Omental fat pad (tissue), 4 donors: ENCODE measurements around the gene CST11. TPM values are rescaled to one million over a fixed set of nuclear protein-coding genes. Genes with fewer than 3 reads are reported as not detected.

Experiments
- ATAC-seq: fragments of 150-250 bp; one replicate; pipeline ENCODE4 v1.9.1; 2016; ENCODE audit warnings: mild to moderate bottlenecking, moderate library complexity; ENCODE audit not compliant: low FRiP score
- DNase-seq: peaks from one replicate; pipeline ENCODE4 v3.0.0-alpha.2; 2019; ENCODE audit warnings: low spot score
- total RNA-seq, 4 donors: library from RNA; depleted of rRNA; stranded (reverse); fragments of >200 nt; gene quantifications; one replicate each; pipeline ENCODE4 v1.1.0, GENCODE V29; 2016
- TF ChIP-seq, protein P1 (sequence below), 3 donors: fragments of 450-650 bp; IDR thresholded peaks; one replicate each; pipeline ENCODE4 v1.5.1; 2016 to 2017; ENCODE audit warnings: antibody characterized with exemption in 3 of 3, mild to moderate bottlenecking in 3 of 3, moderate library complexity in 2 of 3

The CST11 gene, protein sequence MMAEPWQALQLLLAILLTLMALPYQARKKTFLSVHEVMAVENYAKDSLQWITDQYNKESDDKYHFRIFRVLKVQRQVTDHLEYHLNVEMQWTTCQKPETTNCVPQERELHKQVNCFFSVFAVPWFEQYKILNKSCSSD
- total RNA-seq: not detected

DNA sequence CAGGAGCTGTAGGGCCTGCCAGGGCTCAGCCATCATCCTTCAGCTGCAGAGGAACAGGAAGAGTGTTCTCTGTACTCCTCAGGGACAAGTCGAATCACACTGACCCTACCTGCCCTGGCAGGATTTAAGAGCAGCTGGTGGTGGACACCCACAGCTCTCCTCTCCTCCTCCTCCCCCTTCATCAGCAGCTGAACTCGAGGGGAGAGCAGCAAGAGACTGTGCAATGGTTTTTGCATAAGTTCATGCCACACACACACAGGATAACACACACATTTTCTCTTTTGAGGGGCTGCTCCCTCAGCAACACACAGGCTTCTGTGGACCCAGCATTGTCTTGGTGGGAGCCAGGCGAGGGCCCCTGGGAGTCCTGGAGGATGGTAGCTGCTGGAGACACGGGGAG lies at the start of gene CST11:
Gene CST11 (minus strand): TSS at position 101 of the 400 bp plus-strand sequence. CDS start 65 bp downstream, at position 36.
- ATAC-seq (no peak), DNase-seq (no peak)
- TF ChIP-seq, protein P1, sequence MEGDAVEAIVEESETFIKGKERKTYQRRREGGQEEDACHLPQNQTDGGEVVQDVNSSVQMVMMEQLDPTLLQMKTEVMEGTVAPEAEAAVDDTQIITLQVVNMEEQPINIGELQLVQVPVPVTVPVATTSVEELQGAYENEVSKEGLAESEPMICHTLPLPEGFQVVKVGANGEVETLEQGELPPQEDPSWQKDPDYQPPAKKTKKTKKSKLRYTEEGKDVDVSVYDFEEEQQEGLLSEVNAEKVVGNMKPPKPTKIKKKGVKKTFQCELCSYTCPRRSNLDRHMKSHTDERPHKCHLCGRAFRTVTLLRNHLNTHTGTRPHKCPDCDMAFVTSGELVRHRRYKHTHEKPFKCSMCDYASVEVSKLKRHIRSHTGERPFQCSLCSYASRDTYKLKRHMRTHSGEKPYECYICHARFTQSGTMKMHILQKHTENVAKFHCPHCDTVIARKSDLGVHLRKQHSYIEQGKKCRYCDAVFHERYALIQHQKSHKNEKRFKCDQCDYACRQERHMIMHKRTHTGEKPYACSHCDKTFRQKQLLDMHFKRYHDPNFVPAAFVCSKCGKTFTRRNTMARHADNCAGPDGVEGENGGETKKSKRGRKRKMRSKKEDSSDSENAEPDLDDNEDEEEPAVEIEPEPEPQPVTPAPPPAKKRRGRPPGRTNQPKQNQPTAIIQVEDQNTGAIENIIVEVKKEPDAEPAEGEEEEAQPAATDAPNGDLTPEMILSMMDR (IDR thresholded peaks at IDR 0.05): no peak

DNA sequence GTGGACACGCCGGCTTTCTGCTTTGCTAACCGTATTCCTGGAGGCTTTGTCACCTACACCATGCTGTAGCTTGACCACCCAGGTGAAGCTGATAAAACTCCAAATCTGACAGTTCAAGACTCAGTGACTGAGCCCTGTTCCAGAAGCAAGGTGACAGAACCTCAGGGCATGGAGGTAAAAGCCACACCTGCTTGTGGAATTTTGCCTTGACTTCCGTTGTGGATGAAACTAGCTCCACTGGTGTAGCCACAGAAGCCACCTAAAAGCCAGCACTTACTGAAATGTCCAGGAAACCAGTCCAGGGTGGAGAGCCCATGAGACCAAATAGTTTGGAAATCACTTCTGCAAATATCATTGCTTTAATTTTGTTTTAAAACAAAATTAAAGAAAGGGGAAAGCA lies 49.2 kb upstream of the CST11 start:
- ATAC-seq: no peak
- DNase-seq: no peak
- TF ChIP-seq, protein P1 (IDR thresholded peaks at IDR 0.05): no peak

DNA sequence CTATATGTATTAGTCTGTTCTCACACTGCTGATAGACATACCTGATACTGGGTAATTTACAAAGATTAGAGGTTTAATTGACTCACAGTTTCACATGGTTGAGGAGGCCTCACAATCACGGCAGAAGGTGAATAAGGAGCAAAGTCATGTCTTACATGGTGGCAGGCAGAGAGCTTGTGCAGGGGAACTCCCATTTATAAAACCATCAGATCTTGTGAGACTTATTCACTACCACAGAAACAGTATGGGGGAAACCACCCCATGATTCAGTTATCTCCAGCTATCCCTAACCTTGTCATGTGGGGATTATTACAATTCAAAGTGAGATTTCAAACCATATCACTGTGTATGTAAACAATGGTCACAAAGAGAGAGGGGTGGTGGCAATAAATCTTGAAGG lies 44.9 kb upstream of the CST11 start:
- TF ChIP-seq, protein P1 (IDR thresholded peaks at IDR 0.05): no peak
- DNase-seq (no peak), ATAC-seq (no peak)

DNA sequence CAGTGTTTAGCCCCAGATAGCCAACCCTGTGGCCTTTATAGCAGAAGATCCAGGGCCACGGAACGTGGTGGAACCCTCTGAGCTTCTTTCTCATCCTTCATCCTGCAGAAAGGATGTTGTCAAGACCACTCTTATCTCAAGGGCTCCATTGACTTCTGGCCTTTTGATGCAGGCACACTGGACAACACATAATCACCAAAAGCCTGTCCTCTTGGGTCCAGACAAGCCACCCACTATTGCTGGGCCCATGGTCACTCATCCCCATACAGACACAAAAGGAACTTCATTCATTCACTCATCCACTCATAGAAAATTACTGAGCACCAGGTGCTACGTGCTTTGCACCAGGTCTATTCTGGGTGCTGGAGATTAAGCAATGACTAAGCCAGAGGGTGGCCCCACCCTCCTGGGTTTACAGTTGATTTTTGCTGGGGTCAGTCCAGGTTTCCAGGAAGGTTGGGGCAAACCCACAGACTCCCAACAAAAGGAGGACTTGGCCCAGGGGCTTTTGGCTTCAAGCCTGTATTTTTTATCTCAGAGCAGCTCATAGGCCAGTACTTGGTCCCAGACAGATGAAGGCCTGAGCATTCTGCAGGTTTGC lies 40.6 kb upstream of the CST11 start:
- ATAC-seq (no peak), DNase-seq (no peak)
- TF ChIP-seq, protein P1 (IDR thresholded peaks at IDR 0.05): no peak

DNA sequence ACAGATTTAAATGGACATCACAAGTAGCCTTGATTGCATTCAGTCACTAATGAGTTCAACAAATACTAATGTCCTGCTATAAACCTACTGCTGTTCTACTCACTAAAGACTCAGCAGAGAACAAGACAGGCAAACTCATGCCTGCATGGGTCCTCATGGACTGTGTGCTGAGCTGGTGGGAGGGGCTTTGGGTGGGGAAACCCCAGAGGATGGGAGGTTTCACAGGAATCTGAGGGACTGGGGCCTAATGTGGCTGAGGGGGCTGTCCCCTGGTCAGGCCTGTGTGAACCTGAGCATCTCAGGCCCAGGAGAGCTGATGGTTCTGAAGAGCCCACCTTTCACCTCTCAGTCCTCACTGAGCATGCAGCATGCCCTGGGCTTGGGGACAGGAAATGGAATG lies 39.6 kb upstream of the CST11 start:
- DNase-seq: no peak
- no peak for ATAC-seq
- TF ChIP-seq, protein P1 (IDR thresholded peaks at IDR 0.05): no peak

DNA sequence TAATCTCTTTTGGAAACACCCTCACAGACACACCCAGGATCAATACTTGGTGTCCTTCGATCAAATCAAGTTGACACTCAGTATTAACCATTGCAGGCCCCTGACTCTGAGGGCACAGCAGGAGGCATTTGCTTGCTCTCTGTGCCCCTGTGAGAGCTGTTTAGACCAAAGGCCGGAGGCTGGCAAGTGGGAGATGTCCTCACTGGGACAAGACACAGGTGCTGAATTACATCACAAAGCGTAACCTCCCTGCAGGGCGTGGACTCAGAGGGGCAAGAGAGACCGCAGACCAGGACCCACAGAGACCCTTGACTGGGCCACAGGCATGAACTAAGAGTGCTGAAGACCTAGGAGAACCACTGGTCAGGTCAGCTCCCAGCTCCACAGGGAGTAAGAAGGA lies 38.1 kb upstream of the CST11 start, which contains the start of gene CST8:
Gene CST8 (plus strand): TSS at position 301 of the 400 bp plus-strand sequence. CDS start 551 bp downstream, outside the sequence.
- TF ChIP-seq, protein P1 (IDR thresholded peaks at IDR 0.05): no peak
- no peak for ATAC-seq
- no peak for DNase-seq

DNA sequence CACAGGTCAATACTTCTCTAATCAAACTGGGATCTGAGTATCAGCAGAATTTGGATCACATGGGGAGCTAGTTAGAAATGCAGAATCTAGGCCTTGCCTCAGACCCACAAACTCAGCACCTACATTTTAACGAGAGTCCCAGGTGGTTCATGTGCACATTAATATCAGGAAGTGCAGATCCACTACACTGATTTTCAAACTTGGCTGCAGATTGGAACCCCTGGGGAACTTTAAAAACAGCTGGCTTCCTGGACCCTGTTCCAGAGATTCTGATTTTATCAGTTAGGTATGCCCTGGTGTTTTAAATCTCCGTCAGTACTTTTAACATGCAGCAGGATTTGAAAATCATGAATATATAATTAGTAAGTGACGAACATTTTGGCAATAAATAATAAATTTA lies 36.3 kb upstream of the CST11 start:
- DNase-seq (no peak), ATAC-seq (no peak)
- TF ChIP-seq, protein P1 (IDR thresholded peaks at IDR 0.05): no peak
